Subcutaneous adipose tissue (tissue), 4 donors: ENCODE measurements around the gene UGT1A5. TPM values are rescaled to one million over a fixed set of nuclear protein-coding genes. Genes with fewer than 3 reads are reported as not detected.

Experiments used
- CTCF ChIP-seq: fragments of 450-650 bp; IDR thresholded peaks from one replicate; pipeline ENCODE4 v1.5.1; 2016; ENCODE audit warnings: low read depth, mild to moderate bottlenecking, control low read depth, antibody characterized with exemption, moderate library complexity
- total RNA-seq, 4 donors: library from RNA; depleted of rRNA; stranded (reverse); fragments of >200 nt; gene quantifications; one replicate each; pipeline ENCODE4 v1.1.0, GENCODE V29; 2016

The UGT1A5 gene
- total RNA-seq, 4 donors from 2014 or later: not detected

- no peak for TF ChIP-seq CTCF
Measured at GRCh38 chr2:233758141-233758540, 45.4 kb downstream of the UGT1A5 start.

GRCh38 chr2:233758849-233759248 lies 46.1 kb downstream of the UGT1A5 start:
- TF ChIP-seq CTCF: no peak

- no peak for TF ChIP-seq CTCF
Measured at GRCh38 chr2:233760043-233760442, 47.3 kb downstream of the UGT1A5 start, which contains the start of gene UGT1A1. Gene UGT1A1 (plus strand): TSS chr2:233760270. CDS start chr2:233760288, 18 bp downstream.

GRCh38 chr2:233761040-233761769 lies 48.5 kb downstream of the UGT1A5 start:
- no peak for TF ChIP-seq CTCF

- no peak for TF ChIP-seq CTCF
Measured at GRCh38 chr2:233764264-233764663, 51.6 kb downstream of the UGT1A5 start.

DNA sequence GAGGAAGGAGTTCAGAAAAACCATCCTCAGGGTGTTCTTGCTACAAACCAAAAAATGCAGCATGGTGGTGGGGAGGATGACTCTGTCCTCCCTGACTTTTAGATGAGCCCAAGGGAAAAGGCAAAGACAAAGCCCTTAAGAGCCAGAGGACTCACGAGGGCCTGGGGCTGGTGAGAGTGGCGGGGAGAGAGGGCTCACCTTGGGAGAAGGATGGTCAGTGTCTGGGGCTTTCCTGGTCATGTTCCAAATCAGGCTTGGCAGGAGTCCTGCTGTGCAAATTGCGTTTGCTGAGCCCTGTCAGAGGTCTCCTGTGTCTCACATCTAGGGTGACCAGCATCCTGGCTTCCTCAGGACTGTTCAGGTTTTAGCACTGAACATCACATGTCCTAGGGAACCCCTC lies 52.1 kb downstream of the UGT1A5 start:
- no peak for TF ChIP-seq CTCF

DNA sequence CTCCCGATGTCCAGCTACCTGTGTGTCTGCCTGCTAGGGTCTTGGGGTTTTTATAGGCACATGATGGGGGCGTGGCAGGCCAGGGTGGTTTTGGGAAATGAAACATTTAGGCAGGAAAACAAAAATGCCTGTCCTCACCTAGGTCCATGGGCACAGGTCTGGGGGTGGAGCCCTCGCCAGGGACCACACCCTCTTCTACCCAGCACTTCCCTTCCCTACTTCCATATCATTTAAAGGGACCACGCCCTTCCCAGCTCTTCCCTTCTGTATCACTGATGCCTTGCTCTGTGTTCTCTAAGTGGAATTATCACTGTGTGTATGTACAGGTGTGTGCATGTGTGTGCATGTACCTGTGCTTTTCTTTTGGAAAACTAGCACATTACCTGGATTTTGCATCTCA lies 53.7 kb downstream of the UGT1A5 start:
- no peak for TF ChIP-seq CTCF
